OCI-LY3 (cell line): Measurements from ENCODE around the gene ZSWIM8.
A peak's percentile ranks its signal among the peaks of the same experiment; 100 is the strongest.

Experiments used
- H2AFZ ChIP-seq: fragments of 200-600, 300-600 bp; shearing (Covaris generic); 2 replicates; pipeline ENCODE4 v1.6.0; 2014; ENCODE audit warnings: antibody characterized with exemption, low read depth, low read length
- H3K27ac ChIP-seq: fragments of 200-600, 300-600 bp; sonication (generic); 2 replicates; pipeline ENCODE4 v1.5.1; 2014; ENCODE audit warnings: mild to moderate bottlenecking, low read length, moderate library complexity, mixed read lengths
- H3K27me3 ChIP-seq: fragments of 200-600, 300-600 bp; sonication (generic); 2 replicates; pipeline ENCODE4 v1.6.1; 2014; ENCODE audit warnings: low read depth, low read length, mixed read lengths
- H3K36me3 ChIP-seq: fragments of 200-600, 300-600 bp; sonication (generic); replicated peaks from 2 replicates; pipeline ENCODE3; 2014; ENCODE audit warnings: low read depth, low read length, mixed read lengths
- H3K4me1 ChIP-seq: fragments of 300-600, 200-600 bp; sonication (generic); 2 replicates; pipeline ENCODE4 v1.6.1; 2014; ENCODE audit warnings: low read length, mixed read lengths
- H3K4me2 ChIP-seq: fragments of 200-600, 300-600 bp; sonication (generic); 2 replicates; pipeline ENCODE4 v1.6.1; 2014; ENCODE audit warnings: low read length, mixed read lengths
- H3K4me3 ChIP-seq: fragments of 300-600, 200-600 bp; sonication (generic); 2 replicates; pipeline ENCODE4 v1.5.1; 2014; ENCODE audit warnings: antibody characterized with exemption, mild to moderate bottlenecking, low read length, moderate library complexity
- H3K79me2 ChIP-seq: fragments of 300-600, 200-600 bp; shearing (Covaris generic); 2 replicates; pipeline ENCODE4 v1.6.1; 2014; ENCODE audit warnings: mild to moderate bottlenecking, low read length, mixed read lengths
- H3K9ac ChIP-seq: fragments of 300-600, 200-600 bp; shearing (Covaris generic); 2 replicates; pipeline ENCODE4 v1.6.0; 2014; ENCODE audit warnings: mild to moderate bottlenecking, low read length, moderate library complexity
- H3K9me3 ChIP-seq: fragments of 200-600, 300-600 bp; shearing (Covaris generic); 2 replicates; pipeline ENCODE4 v1.6.1; 2014; ENCODE audit warnings: low read length, mixed read lengths; ENCODE audit not compliant: insufficient read depth
- H4K20me1 ChIP-seq: fragments of 200-600, 300-600 bp; sonication (generic); 2 replicates; pipeline ENCODE4 v1.6.1; 2016; ENCODE audit warnings: low read length, mixed read lengths; ENCODE audit not compliant: insufficient read depth
- EZH2phosphoT487 ChIP-seq: fragments of 200-600 bp; shearing (Covaris generic); IDR thresholded peaks from 2 replicates; pipeline ENCODE4 v1.6.1; 2018; ENCODE audit warnings: antibody characterized with exemption, mixed run types, low read depth
- TF ChIP-seq, protein P1 (sequence below): fragments of 200-600, 300-600 bp; sonication (generic); IDR thresholded peaks from 2 replicates; pipeline ENCODE4 v1.5.1; 2014; ENCODE audit warnings: antibody characterized with exemption, low read length, low read depth

The ZSWIM8 gene

DNA sequence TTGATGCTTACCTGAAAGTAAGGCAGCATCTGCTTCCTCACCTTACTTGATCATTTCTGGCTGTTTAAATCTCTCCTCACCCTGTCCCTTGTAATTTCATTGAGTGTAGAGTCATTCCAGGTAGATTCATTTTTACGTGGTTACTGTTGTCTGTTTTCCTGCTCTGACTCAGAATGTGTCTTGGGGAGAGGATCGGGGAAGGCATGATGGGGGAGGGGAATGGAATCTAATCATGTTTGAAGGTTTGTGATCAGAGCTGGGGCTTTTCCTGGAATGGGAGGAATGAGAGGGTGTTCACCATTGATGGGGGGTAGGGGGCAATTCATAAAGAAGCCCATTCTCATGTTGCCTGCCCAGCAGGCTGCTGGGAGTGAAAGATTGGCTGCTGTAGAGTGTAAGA lies 22.5 kb upstream of the ZSWIM8 start:
- peak overlapping the region; percentile 35; the same call in 1 of the 2 replicates for H3K9ac ChIP-seq
- H3K79me2 ChIP-seq, result peaks cover 12% of the 10 kb centered on the region
- H3K4me3 ChIP-seq, result peak overlapping the region; percentile 20
- peaks cover 27% of the 10 kb centered on the region for H4K20me1 ChIP-seq
- TF ChIP-seq, protein P1, sequence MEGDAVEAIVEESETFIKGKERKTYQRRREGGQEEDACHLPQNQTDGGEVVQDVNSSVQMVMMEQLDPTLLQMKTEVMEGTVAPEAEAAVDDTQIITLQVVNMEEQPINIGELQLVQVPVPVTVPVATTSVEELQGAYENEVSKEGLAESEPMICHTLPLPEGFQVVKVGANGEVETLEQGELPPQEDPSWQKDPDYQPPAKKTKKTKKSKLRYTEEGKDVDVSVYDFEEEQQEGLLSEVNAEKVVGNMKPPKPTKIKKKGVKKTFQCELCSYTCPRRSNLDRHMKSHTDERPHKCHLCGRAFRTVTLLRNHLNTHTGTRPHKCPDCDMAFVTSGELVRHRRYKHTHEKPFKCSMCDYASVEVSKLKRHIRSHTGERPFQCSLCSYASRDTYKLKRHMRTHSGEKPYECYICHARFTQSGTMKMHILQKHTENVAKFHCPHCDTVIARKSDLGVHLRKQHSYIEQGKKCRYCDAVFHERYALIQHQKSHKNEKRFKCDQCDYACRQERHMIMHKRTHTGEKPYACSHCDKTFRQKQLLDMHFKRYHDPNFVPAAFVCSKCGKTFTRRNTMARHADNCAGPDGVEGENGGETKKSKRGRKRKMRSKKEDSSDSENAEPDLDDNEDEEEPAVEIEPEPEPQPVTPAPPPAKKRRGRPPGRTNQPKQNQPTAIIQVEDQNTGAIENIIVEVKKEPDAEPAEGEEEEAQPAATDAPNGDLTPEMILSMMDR, result no peak
- no peak for TF ChIP-seq EZH2phosphoT487
- peaks cover 56% of the 10 kb centered on the region for H3K36me3 ChIP-seq
- peak overlapping the region; percentile 83 for H3K27ac ChIP-seq
- no peaks in the 10 kb centered on the region for H3K9me3 ChIP-seq
- peak overlapping the region; percentile 63 for H3K4me2 ChIP-seq
- no peak overlapping the region for H2AFZ ChIP-seq
- peaks cover 46% of the 10 kb centered on the region for H3K4me1 ChIP-seq
- H3K27me3 ChIP-seq, result no peaks in the 10 kb centered on the region

DNA sequence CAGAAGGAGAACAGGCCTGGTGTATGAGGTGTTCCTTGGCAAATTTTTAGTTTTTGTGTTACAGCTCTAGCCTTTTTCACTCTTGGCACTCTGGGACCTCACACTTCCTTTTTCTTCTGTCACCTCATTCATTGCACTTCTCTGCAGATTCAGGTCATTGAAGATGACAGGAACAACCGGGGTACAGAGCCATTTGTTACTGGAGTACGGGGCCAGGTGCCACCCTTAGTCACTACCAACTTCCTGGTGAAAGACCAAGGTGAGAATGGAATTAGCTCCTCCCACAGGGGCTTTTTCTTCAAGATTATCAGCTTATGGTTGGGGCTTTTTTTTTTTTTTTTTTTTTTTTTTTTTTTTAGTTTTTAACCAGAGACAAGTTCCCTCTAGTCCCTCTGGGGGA lies 22.1 kb upstream of the ZSWIM8 start:
- Histone ChIP-seq H2AFZ (no peak overlapping the region), H3K27ac (peak overlapping the region; percentile 83), H3K36me3 (peaks cover 55% of the 10 kb centered on the region), H3K4me1 (peaks cover 44% of the 10 kb centered on the region), H3K27me3 (no peaks in the 10 kb centered on the region), H3K9ac (peak overlapping the region; percentile 35; the same call in 1 of the 2 replicates), H4K20me1 (peaks cover 26% of the 10 kb centered on the region), H3K9me3 (no peaks in the 10 kb centered on the region), H3K4me3 (peak overlapping the region; percentile 20), H3K79me2 (peaks cover 10% of the 10 kb centered on the region), H3K4me2 (peak overlapping the region; percentile 63)
- TF ChIP-seq, protein P1, result no peak

- Histone ChIP-seq H3K9ac (no peak overlapping the region), H3K4me3 (no peak overlapping the region), H3K4me2 (no peak overlapping the region), H3K27me3 (no peaks in the 10 kb centered on the region), H3K27ac (no peak overlapping the region), H2AFZ (no peak overlapping the region), H4K20me1 (peaks cover 14% of the 10 kb centered on the region; the same call in 1 of the 2 replicates), H3K9me3 (no peaks in the 10 kb centered on the region), H3K36me3 (peaks cover 59% of the 10 kb centered on the region), H3K4me1 (peaks cover 40% of the 10 kb centered on the region), H3K79me2 (peaks cover 3% of the 10 kb centered on the region; the same call in 1 of the 2 replicates)
- TF ChIP-seq, protein P1, result no peak
- TF ChIP-seq EZH2phosphoT487, result no peak
Observed at GRCh38 chr10:73765066-73765465, 20.3 kb upstream of the ZSWIM8 start.

- peak overlapping the region; percentile 34 for H3K27ac ChIP-seq
- peak overlapping the region; percentile 62 for H3K4me2 ChIP-seq
Observed at GRCh38 chr10:73768881-73769280, 16.5 kb upstream of the ZSWIM8 start.

More at GRCh38 chr10:73768881-73769280, 16.5 kb upstream of the ZSWIM8 start:
- H3K36me3 ChIP-seq, result peaks cover 56% of the 10 kb centered on the region
- H3K79me2 ChIP-seq, result peaks cover 13% of the 10 kb centered on the region
- H3K4me3 ChIP-seq, result 0 out of 2 replicates have a peak overlapping the region, but pooled peaks have one; percentile 21
- no peak for TF ChIP-seq EZH2phosphoT487
- TF ChIP-seq, protein P1, result peak; percentile 50
- no peak overlapping the region for H3K9ac ChIP-seq
- no peaks in the 10 kb centered on the region for H3K27me3 ChIP-seq
- H2AFZ ChIP-seq, result no peak overlapping the region
- H3K4me1 ChIP-seq, result peaks cover 22% of the 10 kb centered on the region
- H3K9me3 ChIP-seq, result no peaks in the 10 kb centered on the region
- H4K20me1 ChIP-seq, result no peaks in the 10 kb centered on the region
